OCI-LY7 (cell line): ENCODE data around the gene LARGE1.

ENCODE experiments used
- EZH2phosphoT487 ChIP-seq: fragments of 200-600 bp; sonication (generic); IDR thresholded peaks from 2 replicates; pipeline ENCODE4 v1.6.1; 2018; ENCODE audit warnings: low read depth, borderline replicate concordance, mild to moderate bottlenecking, mixed run types, antibody characterized with exemption, low read length, moderate library complexity, mixed read lengths
- TF ChIP-seq, protein P1 (sequence below): fragments of 200-600 bp; sonication (generic); conservative IDR thresholded peaks from 2 replicates; pipeline ENCODE4 v1.5.1; 2014; ENCODE audit warnings: mild to moderate bottlenecking, antibody characterized with exemption, low read length, moderate library complexity, mixed read lengths

DNA sequence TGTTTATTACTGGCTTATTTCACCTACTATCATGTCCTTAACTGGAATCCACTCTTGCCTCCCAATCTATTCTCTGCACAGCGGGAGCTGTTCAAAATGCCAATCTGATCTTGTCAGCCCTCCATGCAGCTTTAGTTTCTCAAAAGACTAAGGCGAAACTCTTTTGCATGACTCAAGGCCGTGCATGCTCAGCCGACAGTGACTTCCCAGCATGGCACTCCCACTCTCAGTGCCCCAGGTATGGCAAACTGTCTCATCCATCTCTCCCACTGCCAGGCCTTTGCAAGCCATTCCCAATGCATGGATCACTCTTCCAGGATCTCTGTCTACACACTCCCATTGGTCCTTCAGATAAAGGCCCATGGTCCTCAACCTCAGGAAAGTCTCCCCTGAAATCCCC is 245.9 kb downstream of the LARGE1 start:
- TF ChIP-seq, protein P1, sequence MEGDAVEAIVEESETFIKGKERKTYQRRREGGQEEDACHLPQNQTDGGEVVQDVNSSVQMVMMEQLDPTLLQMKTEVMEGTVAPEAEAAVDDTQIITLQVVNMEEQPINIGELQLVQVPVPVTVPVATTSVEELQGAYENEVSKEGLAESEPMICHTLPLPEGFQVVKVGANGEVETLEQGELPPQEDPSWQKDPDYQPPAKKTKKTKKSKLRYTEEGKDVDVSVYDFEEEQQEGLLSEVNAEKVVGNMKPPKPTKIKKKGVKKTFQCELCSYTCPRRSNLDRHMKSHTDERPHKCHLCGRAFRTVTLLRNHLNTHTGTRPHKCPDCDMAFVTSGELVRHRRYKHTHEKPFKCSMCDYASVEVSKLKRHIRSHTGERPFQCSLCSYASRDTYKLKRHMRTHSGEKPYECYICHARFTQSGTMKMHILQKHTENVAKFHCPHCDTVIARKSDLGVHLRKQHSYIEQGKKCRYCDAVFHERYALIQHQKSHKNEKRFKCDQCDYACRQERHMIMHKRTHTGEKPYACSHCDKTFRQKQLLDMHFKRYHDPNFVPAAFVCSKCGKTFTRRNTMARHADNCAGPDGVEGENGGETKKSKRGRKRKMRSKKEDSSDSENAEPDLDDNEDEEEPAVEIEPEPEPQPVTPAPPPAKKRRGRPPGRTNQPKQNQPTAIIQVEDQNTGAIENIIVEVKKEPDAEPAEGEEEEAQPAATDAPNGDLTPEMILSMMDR, result no peak
- TF ChIP-seq EZH2phosphoT487, result no peak
